ENCODE results near the gene HMGXB3. TPM values are rescaled to one million over a fixed set of nuclear protein-coding genes. Genes with fewer than 3 reads are reported as not detected.

Gene HMGXB3
- total RNA-seq, 2 donors from 2014 or later: 31.9 to 40.8 TPM

DNA sequence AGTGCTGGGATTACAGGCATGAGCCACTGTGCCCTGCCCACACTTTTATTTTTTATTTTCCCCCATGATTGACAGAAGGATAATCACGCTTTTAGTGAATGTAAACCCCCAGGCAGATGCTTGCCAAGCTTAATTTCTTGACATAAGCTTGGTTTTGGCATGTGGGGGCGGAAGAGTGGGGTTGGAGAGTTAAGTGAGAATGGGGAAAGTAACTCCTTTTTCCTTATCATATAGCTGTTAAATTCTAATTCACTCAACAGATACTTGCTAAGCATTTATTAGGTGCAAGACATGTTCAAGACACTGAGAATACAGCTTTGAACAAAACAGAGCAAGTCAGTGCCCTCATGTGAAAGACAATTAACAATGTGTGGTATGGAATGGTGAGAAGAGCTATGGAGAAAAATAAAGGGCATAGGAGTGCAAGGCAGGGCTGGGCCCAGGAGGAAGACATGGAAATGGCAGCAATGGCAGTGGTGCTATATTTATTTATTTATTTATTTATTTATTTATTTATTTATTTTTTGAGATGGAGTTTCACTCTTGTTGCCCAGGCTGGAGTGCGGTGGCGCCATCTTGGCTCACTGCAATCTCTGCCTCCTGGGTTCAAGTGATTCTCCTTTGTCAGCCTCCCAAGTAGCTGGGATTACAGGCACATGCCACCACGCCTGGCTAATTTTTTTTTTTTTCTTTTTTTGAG lies 37.8 kb upstream of the HMGXB3 start:
- ATAC-seq (no peak), DNase-seq (no peak)
- no peak overlapping the region for H3K27ac Mint-ChIP-seq
- peaks cover 2% of the 10 kb centered on the region for H3K36me3 Mint-ChIP-seq (ENCODE audit: low read depth)
- no peaks in the 10 kb centered on the region for H3K9me3 ChIP-seq (ENCODE audit: control insufficient read depth, low read length, poor library complexity, severe bottlenecking)
- H3K27me3 Mint-ChIP-seq: no peaks in the 10 kb centered on the region
- no peak overlapping the region for H3K4me3 Mint-ChIP-seq
- H3K4me1 Mint-ChIP-seq: peaks cover 33% of the 10 kb centered on the region

DNA sequence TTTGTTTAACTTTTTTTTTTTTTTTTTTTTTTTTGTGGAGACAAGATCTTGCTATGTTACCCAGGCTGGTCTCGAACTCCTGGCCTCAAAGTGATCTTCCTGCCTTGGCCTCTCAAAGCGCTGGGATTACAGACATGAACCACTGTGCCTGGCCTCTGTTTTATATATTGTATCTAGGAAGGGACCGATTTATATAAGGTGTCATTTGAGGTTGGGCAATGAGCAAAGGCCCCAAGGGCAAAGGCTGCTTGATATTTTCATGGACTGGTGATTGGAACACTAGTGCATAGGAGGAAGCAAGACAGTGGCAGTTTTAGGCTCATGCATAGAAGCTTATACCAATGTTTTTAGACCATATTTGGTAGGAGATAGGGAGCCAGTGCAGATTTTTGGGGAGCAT lies 36.8 kb upstream of the HMGXB3 start:
- ATAC-seq (no peak), DNase-seq (no peak)
- no peaks in the 10 kb centered on the region for H3K9me3 ChIP-seq (ENCODE audit: control insufficient read depth, low read length, poor library complexity, severe bottlenecking)
- H3K27me3 Mint-ChIP-seq: no peaks in the 10 kb centered on the region
- H3K4me1 Mint-ChIP-seq: peaks cover 33% of the 10 kb centered on the region
- no peak overlapping the region for H3K27ac Mint-ChIP-seq
- H3K36me3 Mint-ChIP-seq (ENCODE audit: low read depth): peaks cover 2% of the 10 kb centered on the region
- H3K4me3 Mint-ChIP-seq: no peak overlapping the region

DNA sequence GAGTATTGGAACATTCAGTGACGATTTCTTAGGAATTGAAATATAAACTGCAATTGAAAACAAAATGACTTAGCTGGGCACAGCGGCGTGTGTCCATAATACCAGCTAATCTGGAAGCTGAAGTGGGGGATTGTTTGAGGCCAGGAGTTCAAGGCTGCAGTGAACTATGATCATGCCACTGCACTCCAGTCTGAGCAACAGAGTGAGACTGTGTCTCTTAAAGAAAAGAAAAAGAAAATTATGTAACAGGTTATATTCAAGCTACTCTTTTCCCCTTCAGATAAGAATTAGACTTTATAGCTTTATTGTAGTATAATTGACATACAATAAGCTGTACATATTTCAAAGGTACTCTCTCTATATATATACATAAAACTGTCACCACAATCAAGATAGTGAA lies 33.6 kb upstream of the HMGXB3 start:
- peaks cover 9% of the 10 kb centered on the region for H3K36me3 Mint-ChIP-seq (ENCODE audit: low read depth)
- no peaks in the 10 kb centered on the region for H3K27me3 Mint-ChIP-seq
- no peaks in the 10 kb centered on the region for H3K9me3 ChIP-seq (ENCODE audit: control insufficient read depth, low read length, poor library complexity, severe bottlenecking)
- H3K4me3 Mint-ChIP-seq: no peak overlapping the region
- peaks cover 29% of the 10 kb centered on the region for H3K4me1 Mint-ChIP-seq
- DNase-seq (no peak), ATAC-seq (no peak)
- H3K27ac Mint-ChIP-seq: no peak overlapping the region

DNA sequence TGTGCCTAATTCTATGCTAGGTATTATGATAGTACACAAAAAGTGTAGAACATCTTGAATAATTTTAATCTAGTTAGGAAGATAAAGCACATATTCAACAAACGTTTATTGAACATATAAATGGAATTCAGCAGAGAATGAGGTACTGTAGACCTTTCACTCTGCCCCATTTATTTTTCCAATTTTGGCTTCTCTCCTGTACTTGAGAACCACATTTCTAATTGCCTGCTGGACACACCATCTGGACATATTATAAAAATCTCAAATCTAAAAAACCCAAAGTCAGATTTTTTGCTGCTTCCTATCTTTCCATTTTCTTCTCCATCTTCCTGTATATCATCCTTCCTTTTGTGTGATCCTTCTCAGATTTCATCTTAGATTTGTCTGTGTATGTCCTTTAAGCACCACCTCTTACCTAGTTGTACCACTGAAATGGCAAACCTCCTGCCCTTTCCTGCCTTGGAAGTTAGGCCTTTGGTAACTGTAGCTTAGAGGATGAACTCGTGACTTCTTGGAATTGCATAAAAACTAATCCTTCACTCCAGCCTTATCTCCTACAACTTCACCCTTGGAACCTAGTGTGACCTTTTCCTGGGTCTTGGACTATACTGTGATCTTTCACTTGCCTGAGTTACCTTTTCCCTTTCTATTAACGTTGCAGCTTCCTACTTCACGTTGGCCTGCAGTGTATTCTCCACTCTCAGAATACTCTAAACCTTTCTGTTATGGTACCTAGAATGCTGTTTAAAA lies 31.2 kb upstream of the HMGXB3 start:
- no peaks in the 10 kb centered on the region for H3K9me3 ChIP-seq (ENCODE audit: control insufficient read depth, low read length, poor library complexity, severe bottlenecking)

DNA sequence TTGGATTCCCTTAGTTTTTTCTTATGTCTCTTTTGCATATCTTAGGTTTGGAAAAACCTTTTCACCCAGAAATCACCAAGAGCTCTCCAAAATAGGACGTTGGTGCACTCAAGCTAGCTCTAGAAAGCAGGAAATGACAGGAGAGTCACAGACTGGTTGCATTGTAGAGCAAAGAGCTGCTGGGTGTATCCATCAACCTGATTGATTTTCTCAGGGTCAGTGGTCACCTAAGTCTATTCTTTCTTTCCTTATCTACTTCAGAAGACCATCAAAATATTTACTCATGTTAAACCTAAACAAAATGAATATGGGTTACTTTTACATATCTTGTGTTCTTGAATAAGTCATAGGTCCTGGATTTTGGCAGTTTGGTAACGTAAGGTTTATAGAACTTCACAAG lies 25.1 kb upstream of the HMGXB3 start:
- no peak for DNase-seq
- Mint-ChIP-seq H3K4me1 (peaks cover 22% of the 10 kb centered on the region), H3K27me3 (no peaks in the 10 kb centered on the region), H3K4me3 (no peak overlapping the region), H3K36me3 (ENCODE audit: low read depth) (peaks cover 10% of the 10 kb centered on the region), H3K27ac (no peak overlapping the region)
- H3K9me3 ChIP-seq (ENCODE audit: control insufficient read depth, low read length, poor library complexity, severe bottlenecking): no peaks in the 10 kb centered on the region
- no peak for ATAC-seq

More for the DNA sequence above, 31.2 kb upstream of the HMGXB3 start:
- DNase-seq (no peak), ATAC-seq (no peak)
- no peak overlapping the region for H3K4me3 Mint-ChIP-seq
- peaks cover 26% of the 10 kb centered on the region for H3K4me1 Mint-ChIP-seq
- H3K27ac Mint-ChIP-seq: no peak overlapping the region
- peaks cover 8% of the 10 kb centered on the region for H3K36me3 Mint-ChIP-seq (ENCODE audit: low read depth)
- no peaks in the 10 kb centered on the region for H3K27me3 Mint-ChIP-seq

DNA sequence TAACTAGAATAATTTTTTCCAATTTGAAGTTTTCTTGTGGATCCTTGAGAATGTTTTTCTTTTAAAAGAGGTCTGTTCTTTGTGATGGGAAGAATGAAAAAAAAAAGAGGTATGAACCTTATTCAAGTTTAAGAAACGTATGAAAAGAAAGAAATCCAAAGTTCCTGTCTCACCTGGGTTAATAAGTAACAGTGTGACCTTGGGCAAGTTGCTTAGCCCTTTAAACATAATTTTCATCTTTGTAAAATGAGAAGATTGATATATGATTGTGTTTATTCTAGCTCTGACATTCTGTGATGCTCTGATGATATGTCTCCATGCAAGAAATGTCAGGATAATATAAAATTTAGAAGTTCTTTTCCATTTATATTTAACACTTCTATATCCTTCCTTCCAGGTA lies 20.6 kb upstream of the HMGXB3 start:
- H3K4me1 Mint-ChIP-seq: peaks cover 9% of the 10 kb centered on the region
- no peak for DNase-seq
- no peak for ATAC-seq
- no peak overlapping the region for H3K4me3 Mint-ChIP-seq
- H3K27me3 Mint-ChIP-seq: no peaks in the 10 kb centered on the region
- no peak overlapping the region for H3K27ac Mint-ChIP-seq
- peaks cover 10% of the 10 kb centered on the region for H3K36me3 Mint-ChIP-seq (ENCODE audit: low read depth)
- H3K9me3 ChIP-seq (ENCODE audit: control insufficient read depth, low read length, poor library complexity, severe bottlenecking): no peaks in the 10 kb centered on the region

DNA sequence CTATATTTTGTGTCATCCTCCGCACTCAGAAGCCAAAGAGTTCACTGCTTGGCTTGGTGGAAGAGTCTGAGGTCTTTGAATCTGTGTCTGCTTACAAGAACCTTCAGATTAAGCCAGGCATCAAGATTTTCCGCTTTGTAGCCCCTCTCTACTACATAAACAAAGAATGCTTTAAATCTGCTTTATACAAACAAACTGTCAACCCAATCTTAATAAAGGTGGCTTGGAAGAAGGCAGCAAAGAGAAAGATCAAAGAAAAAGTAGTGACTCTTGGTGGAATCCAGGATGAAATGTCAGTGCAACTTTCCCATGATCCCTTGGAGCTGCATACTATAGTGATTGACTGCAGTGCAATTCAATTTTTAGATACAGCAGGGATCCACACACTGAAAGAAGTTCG lies 19.3 kb upstream of the HMGXB3 start:
- H3K9me3 ChIP-seq (ENCODE audit: control insufficient read depth, low read length, poor library complexity, severe bottlenecking): no peaks in the 10 kb centered on the region
- H3K27me3 Mint-ChIP-seq: no peaks in the 10 kb centered on the region
- ATAC-seq (no peak), DNase-seq (no peak)
- peaks cover 6% of the 10 kb centered on the region for H3K4me1 Mint-ChIP-seq
- no peak overlapping the region for H3K4me3 Mint-ChIP-seq
- H3K36me3 Mint-ChIP-seq (ENCODE audit: low read depth): peaks cover 10% of the 10 kb centered on the region
- H3K27ac Mint-ChIP-seq: no peak overlapping the region

DNA sequence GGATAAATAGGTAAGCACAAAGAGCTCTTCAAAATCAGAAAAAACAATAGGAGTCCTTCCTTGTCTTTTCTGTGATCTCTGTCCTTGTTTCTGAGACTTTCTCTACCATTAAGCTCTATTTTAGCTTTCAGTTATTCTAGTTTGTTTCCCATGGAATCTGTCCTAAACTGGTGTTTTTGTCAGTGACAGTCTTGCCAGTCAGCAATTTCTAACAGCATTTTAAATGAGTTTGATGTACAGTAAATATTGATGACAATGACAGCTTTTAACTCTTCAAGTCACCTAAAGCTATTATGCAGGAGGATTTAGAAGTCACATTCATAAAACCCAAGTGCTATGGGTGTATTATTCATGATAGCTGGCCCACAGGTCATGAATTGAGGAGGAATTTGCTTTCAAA lies 18.0 kb upstream of the HMGXB3 start:
- H3K4me1 Mint-ChIP-seq: no peaks in the 10 kb centered on the region
- DNase-seq (no peak), ATAC-seq (no peak)
- H3K27ac Mint-ChIP-seq: no peak overlapping the region
- no peaks in the 10 kb centered on the region for H3K27me3 Mint-ChIP-seq
- no peak overlapping the region for H3K4me3 Mint-ChIP-seq
- H3K9me3 ChIP-seq (ENCODE audit: control insufficient read depth, low read length, poor library complexity, severe bottlenecking): no peaks in the 10 kb centered on the region
- H3K36me3 Mint-ChIP-seq (ENCODE audit: low read depth): peaks cover 9% of the 10 kb centered on the region

DNA sequence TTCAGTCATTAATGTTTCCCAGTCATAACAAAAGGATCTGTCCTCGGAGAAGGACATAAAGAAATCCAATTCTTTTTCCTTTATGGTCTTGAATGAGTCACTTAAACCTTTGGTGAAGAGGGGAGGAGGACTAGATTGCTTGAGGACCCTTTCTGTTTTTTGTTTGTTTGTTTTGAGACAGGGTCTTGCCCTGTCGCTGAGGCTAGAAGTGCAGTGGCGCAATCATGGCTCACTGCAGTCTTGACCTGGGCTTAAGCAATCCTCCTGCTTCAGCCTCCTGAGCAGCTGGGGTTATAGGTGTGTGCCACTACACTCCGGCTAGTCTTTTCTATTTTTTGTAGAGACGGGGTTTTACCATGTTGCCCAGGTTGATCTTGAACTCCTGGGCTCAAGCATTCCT lies 12.4 kb upstream of the HMGXB3 start:
- H3K27ac Mint-ChIP-seq: no peak overlapping the region
- H3K4me3 Mint-ChIP-seq: no peak overlapping the region
- H3K36me3 Mint-ChIP-seq (ENCODE audit: low read depth): no peaks in the 10 kb centered on the region
- peaks cover 5% of the 10 kb centered on the region for H3K4me1 Mint-ChIP-seq
- no peak for ATAC-seq
- no peaks in the 10 kb centered on the region for H3K27me3 Mint-ChIP-seq
- DNase-seq: no peak
- no peaks in the 10 kb centered on the region for H3K9me3 ChIP-seq (ENCODE audit: control insufficient read depth, low read length, poor library complexity, severe bottlenecking)

DNA sequence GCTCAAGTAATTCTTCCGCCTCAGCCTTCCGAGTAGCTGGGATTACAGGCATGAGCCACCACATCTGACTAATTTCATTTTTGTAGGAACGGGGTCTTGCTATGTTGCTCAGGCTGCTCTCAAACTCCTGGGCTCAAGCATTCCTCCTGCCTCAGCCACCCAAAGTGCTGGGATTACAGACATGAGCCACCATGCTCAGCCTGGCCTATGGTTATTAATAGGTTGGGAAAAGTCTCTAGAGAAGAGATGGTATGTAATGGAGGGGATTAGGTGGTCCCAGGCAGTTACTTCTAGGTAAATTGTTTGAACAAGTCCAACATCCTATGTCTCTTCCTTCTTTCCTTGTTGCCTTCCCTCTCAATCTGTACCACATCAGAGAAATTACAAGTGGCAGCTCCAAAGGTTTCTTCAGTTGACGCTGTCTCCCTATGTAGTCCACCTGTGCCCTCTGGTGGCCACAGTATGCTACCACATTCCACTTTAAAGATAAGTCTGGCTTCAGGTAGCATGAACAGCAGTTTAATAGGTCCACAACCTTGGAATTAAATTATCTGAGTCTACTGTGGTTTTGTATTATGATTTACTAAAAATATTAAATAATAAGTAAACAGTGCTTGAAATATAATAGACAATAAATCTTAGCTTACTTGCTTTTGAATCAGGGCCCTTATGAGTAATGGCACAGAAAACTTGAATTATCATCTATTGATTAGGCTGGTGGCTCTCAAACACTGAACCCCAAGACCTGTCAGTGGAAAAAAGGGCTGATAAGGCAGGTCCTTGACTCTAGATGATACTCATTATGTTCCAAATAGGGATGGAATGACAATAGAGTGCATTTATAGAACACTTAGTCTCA lies 9.8 kb upstream of the HMGXB3 start:
- Mint-ChIP-seq H3K36me3 (ENCODE audit: low read depth) (peaks cover 2% of the 10 kb centered on the region), H3K4me1 (peaks cover 5% of the 10 kb centered on the region), H3K4me3 (no peak overlapping the region), H3K27ac (no peak overlapping the region), H3K27me3 (no peaks in the 10 kb centered on the region)
- DNase-seq (peak; percentile 28 to 47 (median 33)), ATAC-seq (peak; percentile 95)
- H3K9me3 ChIP-seq (ENCODE audit: control insufficient read depth, low read length, poor library complexity, severe bottlenecking): no peaks in the 10 kb centered on the region

DNA sequence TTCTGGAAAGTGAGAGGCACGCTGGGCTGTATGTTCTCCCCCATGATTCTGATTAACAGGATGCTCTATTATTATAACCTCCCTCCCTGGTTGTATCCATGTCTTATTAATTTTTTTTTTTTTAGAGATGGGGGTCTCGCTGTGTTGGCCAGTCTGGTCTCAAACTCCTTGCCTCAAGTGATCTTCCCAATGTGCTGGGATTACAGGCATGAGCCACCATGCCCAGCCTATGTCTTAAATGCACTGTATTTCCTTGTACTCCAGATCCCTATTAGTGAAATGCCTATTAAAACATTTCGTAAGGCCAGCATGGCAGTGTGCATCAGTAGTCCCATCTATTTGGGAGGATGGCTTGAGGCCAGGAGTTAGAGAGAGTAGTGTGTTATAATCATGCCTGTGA lies 7.1 kb upstream of the HMGXB3 start:
- no peak overlapping the region for H3K27ac Mint-ChIP-seq
- H3K27me3 Mint-ChIP-seq: no peaks in the 10 kb centered on the region
- H3K4me1 Mint-ChIP-seq: peaks cover 5% of the 10 kb centered on the region
- peaks cover 3% of the 10 kb centered on the region for H3K36me3 Mint-ChIP-seq (ENCODE audit: low read depth)
- H3K9me3 ChIP-seq (ENCODE audit: control insufficient read depth, low read length, poor library complexity, severe bottlenecking): no peaks in the 10 kb centered on the region
- no peak for ATAC-seq
- no peak for DNase-seq
- H3K4me3 Mint-ChIP-seq: no peak overlapping the region

DNA sequence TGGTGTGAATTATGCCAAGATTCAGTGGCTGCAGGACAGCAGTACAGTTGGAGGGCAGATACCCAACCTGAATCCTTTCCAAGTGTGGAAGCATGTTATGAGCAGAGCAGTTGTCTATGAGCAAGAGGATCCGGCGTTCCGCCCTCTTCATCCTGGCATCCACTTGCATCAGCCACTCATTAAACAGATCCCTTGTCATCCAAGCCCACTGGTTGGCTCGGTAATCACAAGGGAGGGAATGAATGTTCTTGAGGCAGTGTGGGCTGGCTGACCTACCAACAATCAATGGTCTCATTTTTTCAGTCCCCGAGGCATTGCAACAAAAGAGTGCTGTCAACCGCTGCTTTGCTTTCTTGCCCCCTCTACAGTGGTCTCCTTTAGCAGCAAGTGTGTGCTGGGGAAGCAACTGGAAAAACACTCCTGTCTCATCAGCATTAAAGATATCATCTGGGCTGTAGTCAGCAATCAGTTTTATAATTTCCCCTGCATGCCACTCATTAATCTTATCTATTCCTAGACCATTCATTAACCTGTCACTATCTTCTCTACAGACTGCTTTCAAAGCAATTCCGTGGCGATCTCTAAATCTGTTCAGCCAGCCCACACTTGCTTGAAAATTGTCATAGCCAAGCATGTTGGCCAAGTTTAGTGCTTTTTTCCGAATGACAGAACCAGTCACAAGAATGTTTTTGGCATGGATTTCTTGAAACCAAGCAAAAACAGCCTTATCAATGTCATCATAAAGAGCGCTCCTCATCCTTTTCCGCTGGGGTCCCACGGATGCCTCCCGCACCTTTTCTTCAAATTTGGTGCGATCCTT lies 4.9 kb upstream of the HMGXB3 start:
- DNase-seq (no peak), ATAC-seq (no peak)
- Mint-ChIP-seq H3K4me3 (no peak overlapping the region), H3K36me3 (ENCODE audit: low read depth) (peaks cover 3% of the 10 kb centered on the region), H3K27ac (peak overlapping the region; percentile 45), H3K27me3 (no peaks in the 10 kb centered on the region), H3K4me1 (peaks cover 13% of the 10 kb centered on the region)
- no peaks in the 10 kb centered on the region for H3K9me3 ChIP-seq (ENCODE audit: control insufficient read depth, low read length, poor library complexity, severe bottlenecking)
